LNCAP (cell line): ENCODE data around the gene GRIN2A.

Experiments
- CTCF ChIP-seq: fragments of 450-650 bp; IDR thresholded peaks from 2 replicates; pipeline ENCODE4 v1.5.1; 2017; ENCODE audit warnings: mild to moderate bottlenecking

GRIN2A gene

DNA sequence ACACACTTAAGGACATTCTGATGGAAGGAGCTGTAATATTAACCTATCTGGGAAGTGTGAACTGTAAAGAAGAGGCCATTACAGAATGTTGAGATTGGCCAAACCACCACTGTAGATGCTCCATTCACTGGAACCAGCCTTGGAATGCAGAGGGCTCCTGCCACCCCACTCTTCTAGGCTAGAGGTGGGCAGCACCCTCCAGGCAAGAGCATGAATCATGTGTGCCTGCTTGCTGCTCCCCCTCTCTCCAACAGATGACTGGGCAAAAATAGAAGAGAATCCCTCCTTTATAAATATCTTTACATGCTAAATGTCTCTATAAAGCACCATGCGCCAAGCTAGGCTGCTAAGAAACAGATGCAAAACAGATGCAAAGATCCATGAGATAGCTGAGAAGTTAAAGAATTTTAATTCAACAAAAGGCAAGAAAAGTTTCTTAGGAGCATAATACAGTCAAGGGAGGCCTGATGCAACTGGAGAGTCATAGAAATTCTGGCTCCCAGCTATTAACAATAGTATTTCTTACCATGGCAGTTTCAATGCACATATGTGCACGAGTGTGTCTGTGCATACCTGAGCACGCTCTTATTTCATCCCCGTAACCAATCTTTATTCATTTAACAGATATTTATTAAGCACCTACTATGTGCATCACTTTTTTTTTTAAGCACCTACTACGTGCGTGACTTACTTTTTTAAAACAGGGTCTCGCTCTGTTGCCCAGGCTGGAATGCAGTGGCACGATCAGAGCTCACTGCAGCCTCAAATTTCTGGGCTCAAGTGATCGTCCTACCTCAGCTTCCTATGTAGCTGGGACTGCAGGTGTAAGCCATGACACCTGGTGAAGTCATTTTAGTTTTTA lies 53.6 kb downstream of the GRIN2A start:
- TF ChIP-seq CTCF, result no peak

DNA sequence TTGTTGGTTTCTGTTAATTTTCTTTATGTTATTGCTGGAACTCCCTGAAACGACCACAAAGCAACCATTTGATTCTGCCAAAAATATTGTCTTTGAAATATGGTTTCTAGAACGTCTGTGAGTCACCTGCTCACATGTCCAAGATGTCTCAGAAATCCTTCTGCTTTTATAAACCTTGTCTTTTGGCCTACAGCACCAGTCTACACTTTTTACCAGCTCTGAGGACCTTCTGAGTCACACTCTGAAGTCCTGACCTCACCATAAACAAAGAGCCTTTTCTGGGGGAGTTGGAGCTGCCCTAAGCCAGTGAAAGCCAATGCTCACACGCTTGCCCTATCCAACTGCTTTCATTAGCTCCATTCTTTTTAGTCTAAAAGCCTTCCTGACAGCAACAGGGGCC lies 55.5 kb downstream of the GRIN2A start:
- no peak for TF ChIP-seq CTCF

GRCh38 chr16:10123141-10123540 lies 59.1 kb downstream of the GRIN2A start:
- no peak for TF ChIP-seq CTCF

- 0 out of 2 replicates have a peak, but pooled peaks have one; percentile 18 for TF ChIP-seq CTCF
Observed at GRCh38 chr16:10122546-10122945, 59.7 kb downstream of the GRIN2A start.

- no peak for TF ChIP-seq CTCF
Observed at GRCh38 chr16:10121897-10122425, 60.3 kb downstream of the GRIN2A start.

- TF ChIP-seq CTCF, result no peak
Observed at GRCh38 chr16:10121491-10121890, 60.7 kb downstream of the GRIN2A start.

DNA sequence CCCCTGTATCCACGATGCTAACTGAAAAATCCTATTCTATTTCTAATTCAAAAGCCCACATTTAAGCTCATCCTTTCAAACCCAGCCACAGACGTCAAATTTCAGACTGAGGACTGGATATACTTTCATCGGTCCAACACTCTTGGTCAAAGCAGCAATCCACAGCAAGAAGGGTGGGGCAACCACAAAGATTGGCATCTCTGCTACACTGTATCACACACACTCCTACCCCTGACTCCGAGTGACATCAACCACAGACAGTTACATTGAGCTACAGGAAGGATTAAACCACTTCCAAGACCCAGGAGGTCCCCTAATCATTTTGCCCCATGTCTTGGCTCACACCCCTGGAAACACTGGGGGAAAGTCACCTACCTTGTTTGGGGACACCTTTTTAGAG lies 61.3 kb downstream of the GRIN2A start:
- no peak for TF ChIP-seq CTCF
